Tibial nerve (tissue), 4 donors: ENCODE data around the gene TLE3.

Experiments used
- EP300 ChIP-seq, 2 donors: sonication (generic); formaldehyde crosslinking; IDR thresholded peaks; one replicate each; pipeline ENCODE4 v1.6.1; 2017; ENCODE audit warnings: antibody characterized with exemption in 2 of 2, mild to moderate bottlenecking in 1 of 2
- TF ChIP-seq, protein P1 (sequence below), 5 experiments: fragments of 200-600 bp in 3 of 5; fragments of 450-650 bp in 2 of 5; sonication (generic) in 3 of 5; IDR thresholded peaks; one replicate each; pipeline ENCODE4 v1.5.1; 2016 to 2019; ENCODE audit warnings: antibody characterized with exemption in 5 of 5, mild to moderate bottlenecking in 3 of 5, moderate library complexity in 2 of 5

DNA sequence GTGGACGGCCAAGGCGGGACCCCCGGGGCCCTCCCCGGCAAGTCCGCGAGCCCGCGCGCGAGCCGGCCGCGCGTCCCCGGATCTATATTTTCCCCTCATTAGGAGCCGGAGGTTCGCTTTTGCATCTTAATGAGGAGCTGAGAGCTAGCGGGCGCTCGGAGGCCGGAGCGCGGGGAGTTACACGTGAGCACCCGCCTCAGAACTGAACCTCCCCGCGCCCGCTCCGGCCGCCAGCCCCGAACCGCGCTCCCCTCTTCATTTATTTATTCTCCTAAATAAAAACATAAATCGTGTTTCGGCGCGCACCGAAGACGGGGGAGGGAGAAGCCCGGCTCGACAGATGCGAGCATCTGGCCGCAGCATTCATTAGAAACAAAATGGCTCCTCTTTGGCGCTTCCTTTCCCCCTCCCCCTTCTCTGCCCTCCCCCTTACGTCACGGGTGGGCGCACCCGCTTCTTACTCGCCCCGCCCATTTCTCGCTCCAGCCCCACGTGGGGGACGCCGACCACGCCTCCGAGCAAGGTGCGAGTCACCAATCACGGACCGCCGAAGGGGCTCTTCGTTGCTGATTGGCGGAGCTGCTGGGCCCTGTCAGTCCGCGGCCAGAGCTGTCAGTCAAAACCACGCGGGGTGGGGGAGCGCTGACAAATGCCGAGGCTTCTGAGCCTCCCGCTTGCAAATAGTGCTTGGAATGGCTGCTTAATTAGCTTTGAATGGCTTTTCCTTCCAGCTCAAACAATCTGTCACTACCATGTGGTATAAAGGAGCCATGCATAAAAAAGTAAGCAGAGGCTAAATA is 1.6 kb upstream of the TLE3 start:
- TF ChIP-seq, protein P1, sequence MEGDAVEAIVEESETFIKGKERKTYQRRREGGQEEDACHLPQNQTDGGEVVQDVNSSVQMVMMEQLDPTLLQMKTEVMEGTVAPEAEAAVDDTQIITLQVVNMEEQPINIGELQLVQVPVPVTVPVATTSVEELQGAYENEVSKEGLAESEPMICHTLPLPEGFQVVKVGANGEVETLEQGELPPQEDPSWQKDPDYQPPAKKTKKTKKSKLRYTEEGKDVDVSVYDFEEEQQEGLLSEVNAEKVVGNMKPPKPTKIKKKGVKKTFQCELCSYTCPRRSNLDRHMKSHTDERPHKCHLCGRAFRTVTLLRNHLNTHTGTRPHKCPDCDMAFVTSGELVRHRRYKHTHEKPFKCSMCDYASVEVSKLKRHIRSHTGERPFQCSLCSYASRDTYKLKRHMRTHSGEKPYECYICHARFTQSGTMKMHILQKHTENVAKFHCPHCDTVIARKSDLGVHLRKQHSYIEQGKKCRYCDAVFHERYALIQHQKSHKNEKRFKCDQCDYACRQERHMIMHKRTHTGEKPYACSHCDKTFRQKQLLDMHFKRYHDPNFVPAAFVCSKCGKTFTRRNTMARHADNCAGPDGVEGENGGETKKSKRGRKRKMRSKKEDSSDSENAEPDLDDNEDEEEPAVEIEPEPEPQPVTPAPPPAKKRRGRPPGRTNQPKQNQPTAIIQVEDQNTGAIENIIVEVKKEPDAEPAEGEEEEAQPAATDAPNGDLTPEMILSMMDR (IDR thresholded peaks at IDR 0.05) = peak in 2 of 5 experiments; percentile 48 to 64
- peak; percentile 58 to 99 for TF ChIP-seq EP300 (IDR thresholded peaks at IDR 0.05)
